GM10847 (cell line): ENCODE measurements around the gene SBK3.

ENCODE experiments used
- POLR2A ChIP-seq: IDR thresholded peaks from 2 replicates; pipeline ENCODE4 v1.6.1; 2011; ENCODE audit not compliant: insufficient read length; ENCODE audit errors: extremely low read depth

SBK3 gene

DNA sequence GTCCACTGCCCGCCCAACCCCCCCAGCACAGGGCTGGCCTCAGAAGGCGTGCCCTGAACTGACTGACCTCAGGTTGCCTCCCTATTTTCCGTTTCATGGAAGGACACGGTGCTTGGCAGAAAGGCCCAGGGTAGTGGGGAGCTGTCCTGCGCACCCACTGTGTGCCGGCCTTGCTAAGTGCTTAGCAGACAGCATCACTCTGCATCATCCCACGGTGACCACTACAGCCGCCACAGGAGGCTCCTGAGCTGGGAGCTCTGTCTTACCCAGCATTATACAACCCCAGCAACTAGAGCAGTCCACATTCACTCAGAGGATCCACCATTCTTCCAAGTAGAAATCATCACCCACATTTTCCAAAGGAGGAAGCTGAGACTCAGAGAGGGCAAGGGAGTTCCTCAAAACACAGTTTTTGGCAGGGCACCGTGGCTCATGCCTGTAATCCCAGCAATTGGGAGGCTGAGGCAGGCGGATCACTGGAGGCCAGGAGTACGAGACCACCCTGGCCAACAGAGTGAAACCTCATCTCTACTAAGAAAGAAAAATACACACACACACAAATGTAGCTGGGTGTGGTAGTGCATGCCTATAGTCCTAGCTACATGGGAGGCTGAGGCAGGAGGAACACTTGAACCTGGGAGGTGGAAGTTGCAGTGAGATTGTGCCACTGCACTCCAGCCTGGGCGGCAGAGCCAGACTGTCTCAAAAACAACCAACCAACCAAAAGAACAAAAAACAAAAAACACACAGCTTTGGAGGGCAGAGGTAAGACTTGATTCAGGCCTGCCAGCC is 10.0 kb downstream of the SBK3 start:
- TF ChIP-seq POLR2A, result no peak

- no peak for TF ChIP-seq POLR2A
These were observed 14.3 kb downstream of the SBK3 start for GRCh38 chr19:55530996-55531395.

- no peak for TF ChIP-seq POLR2A
These were observed 15.6 kb downstream of the SBK3 start for GRCh38 chr19:55529636-55530234.

- TF ChIP-seq POLR2A, result no peak
These were observed 17.1 kb downstream of the SBK3 start for GRCh38 chr19:55528030-55528803.

DNA sequence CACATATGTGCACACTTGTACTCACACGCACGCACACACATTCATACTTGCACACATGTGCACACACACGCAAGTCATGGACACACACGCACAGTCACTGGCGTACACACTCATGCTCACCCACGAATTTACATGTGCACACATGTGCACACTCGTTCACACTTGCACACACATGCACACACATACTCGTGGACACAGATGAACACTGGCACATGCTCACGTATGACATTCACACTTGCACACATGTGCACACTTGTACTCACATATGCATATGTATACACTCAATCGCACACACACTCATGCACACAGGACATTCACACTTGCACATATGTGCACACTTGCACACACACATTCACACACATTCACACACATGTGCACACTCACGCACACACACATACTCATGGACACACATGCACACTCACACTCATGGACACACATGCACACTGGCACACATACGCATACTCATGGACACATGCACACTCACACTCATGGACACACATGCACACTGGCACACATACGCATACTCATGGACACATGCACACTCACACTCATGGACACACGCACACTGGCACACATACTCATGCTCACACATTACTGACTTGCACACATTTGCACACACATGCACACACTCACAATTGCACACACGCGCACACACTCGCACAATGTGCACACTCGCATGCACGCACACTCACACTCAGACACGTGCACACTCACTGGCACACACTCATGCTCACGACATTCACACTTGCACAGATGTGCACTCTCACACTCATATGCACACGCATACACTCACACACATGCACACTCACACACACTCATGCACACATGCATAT is 17.9 kb downstream of the SBK3 start:
- TF ChIP-seq POLR2A, result no peak

DNA sequence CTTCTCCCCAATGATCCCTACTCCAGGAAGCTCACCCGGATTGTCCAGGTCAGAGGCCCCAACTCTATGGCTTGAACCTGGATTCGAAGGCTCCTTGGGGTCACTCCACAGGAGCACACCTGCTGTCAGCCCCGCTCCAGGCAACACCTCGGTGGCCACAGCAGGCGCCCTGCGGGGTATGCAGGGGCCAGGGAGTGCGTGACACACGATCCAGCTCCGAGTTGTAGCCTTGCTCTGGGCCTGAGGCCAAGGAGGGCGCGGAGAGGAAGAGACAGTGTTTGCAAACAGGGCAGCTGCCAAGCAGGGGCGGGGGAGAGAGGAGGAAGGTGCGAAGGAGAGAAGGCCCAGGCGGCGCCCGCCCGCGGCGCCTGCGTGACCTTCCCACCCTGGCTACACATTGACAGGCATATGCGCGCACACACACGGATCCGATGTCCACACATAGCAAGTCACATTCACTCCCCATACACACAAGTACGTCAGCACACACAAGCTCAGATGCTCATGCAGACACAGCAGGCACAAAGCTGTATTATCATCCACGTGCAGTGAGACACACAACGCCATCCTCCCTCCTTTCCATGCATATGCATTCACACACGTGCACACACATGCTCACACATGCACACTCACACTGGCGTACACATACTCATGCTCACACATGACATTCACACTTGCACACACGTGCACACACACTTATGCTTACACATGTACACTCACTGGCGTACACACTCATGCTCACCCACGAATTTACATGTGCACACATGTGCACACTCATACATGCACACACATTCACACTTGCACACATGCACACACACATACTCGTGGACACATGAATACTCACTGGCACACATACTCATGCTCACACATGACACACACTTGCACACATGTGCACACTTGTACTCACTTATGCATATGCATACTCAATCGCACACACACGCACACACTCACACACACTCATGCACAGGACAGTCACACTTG is 18.8 kb downstream of the SBK3 start:
- TF ChIP-seq POLR2A, result no peak

DNA sequence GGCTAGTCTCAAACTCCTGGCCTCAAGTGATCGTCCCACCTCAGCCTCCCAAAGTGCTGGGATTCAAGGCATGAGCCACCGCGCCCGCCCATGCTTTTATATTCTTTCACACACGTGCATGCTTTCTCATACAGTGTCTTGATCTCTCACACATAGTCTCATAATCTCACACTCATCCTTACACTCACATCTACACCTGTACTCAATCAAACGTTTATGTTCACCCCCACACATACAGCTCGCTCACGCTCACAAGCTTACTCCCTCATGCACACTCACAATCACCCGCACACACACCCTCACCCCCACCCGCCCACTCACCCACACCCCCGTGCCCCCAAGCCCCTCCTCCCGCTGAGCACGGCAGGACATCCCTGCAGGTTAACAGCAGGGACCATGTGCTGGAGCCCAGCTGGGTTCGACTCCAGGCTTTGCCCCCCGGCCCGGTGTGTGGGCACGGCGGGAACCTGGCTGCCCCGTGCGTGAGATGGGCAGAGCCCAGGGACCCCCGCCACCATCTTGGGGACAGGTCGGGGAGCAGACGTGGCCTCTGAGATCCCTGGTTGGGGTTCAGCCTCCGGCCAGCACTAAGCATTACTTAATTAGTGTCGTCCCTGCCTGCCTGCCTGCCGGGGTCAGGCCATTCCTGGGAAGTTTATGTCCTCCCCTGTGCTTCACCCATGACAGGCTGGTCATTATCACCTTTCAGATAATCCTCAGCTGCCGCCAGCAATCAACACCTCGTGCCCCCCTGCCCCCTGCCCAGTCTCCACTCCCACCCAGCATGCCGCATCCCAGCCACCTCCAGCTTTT is 19.8 kb downstream of the SBK3 start:
- TF ChIP-seq POLR2A, result no peak

- TF ChIP-seq POLR2A, result no peak
These were observed 24.6 kb downstream of the SBK3 start for GRCh38 chr19:55520691-55521292.

- TF ChIP-seq POLR2A, result no peak
These were observed 25.7 kb downstream of the SBK3 start for GRCh38 chr19:55519451-55520311.

GRCh38 chr19:55516878-55517620 is 28.3 kb downstream of the SBK3 start:
- no peak for TF ChIP-seq POLR2A

- no peak for TF ChIP-seq POLR2A
These were observed 37.2 kb downstream of the SBK3 start for GRCh38 chr19:55508120-55508519.

DNA sequence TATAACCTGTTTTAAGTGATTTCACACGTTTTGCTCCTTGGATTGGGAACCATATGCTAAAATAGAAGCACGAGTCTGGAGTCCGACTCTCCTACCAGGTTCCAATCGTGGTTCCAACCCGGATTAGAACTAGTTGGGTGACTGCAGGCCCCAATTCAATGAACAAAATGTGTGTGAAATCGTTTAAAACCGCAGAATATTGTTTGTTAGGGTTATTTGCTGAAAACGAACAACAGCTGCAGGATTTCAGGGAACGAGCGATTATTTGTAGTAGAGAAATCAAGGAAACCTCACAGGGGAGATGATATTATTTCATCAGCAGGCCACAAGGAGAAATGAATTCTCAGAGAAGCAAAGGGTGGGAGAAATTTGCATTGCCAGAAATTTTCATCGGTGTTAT is 40.4 kb downstream of the SBK3 start:
- no peak for TF ChIP-seq POLR2A

- TF ChIP-seq POLR2A, result no peak
These were observed 41.1 kb downstream of the SBK3 start for GRCh38 chr19:55504252-55504603.
